ENCODE measurements around the gene MOBP.

Gene MOBP

GRCh38 chr3:39531665-39532064 is 64.2 kb downstream of the MOBP start:
- no peak overlapping the region for H3K9ac ChIP-seq
- TF ChIP-seq CTCF (conservative IDR thresholded peaks at IDR 0.05; ENCODE audit: low read depth, low read length) = no peak
- no peak overlapping the region for H3K4me3 ChIP-seq (IDR thresholded peaks at IDR 0.05; ENCODE audit: insufficient read depth, low read depth, low read length)
- no peak overlapping the region for H2AFZ ChIP-seq (ENCODE audit: low read depth)
- H3K4me2 ChIP-seq = no peak overlapping the region
- no peaks in the 10 kb centered on the region for H3K4me1 ChIP-seq (ENCODE audit: low read depth, poor library complexity, severe bottlenecking)
- no peak overlapping the region for H3K27ac ChIP-seq
- no peaks in the 10 kb centered on the region for H3K79me2 ChIP-seq (ENCODE audit: insufficient read depth, low read depth)
- no peaks in the 10 kb centered on the region for H4K20me1 ChIP-seq (ENCODE audit: insufficient read depth)
- no peaks in the 10 kb centered on the region for H3K36me3 ChIP-seq (ENCODE audit: insufficient read depth)
- H3K27me3 ChIP-seq (ENCODE audit: insufficient read depth, low read depth) = no peaks in the 10 kb centered on the region

- no peaks in the 10 kb centered on the region for H4K20me1 ChIP-seq (ENCODE audit: insufficient read depth)
- no peak overlapping the region for H3K27ac ChIP-seq
- H3K36me3 ChIP-seq (ENCODE audit: insufficient read depth) = no peaks in the 10 kb centered on the region
- no peak overlapping the region for H3K4me3 ChIP-seq (IDR thresholded peaks at IDR 0.05; ENCODE audit: insufficient read depth, low read depth, low read length)
- no peaks in the 10 kb centered on the region for H3K79me2 ChIP-seq (ENCODE audit: insufficient read depth, low read depth)
- H3K9ac ChIP-seq = no peak overlapping the region
- no peaks in the 10 kb centered on the region for H3K4me1 ChIP-seq (ENCODE audit: low read depth, poor library complexity, severe bottlenecking)
- no peak for TF ChIP-seq CTCF (conservative IDR thresholded peaks at IDR 0.05; ENCODE audit: low read depth, low read length)
- H3K27me3 ChIP-seq (ENCODE audit: insufficient read depth, low read depth) = no peaks in the 10 kb centered on the region
- H3K4me2 ChIP-seq = no peak overlapping the region
- no peak overlapping the region for H2AFZ ChIP-seq (ENCODE audit: low read depth)
Observed at GRCh38 chr3:39532777-39533176, 65.3 kb downstream of the MOBP start.

- Histone ChIP-seq H4K20me1 (ENCODE audit: insufficient read depth) (no peaks in the 10 kb centered on the region), H3K4me3 (IDR thresholded peaks at IDR 0.05; ENCODE audit: insufficient read depth, low read depth, low read length) (no peak overlapping the region), H3K9ac (no peak overlapping the region), H3K79me2 (ENCODE audit: insufficient read depth, low read depth) (no peaks in the 10 kb centered on the region), H3K36me3 (ENCODE audit: insufficient read depth) (no peaks in the 10 kb centered on the region), H3K27ac (no peak overlapping the region), H3K27me3 (ENCODE audit: insufficient read depth, low read depth) (no peaks in the 10 kb centered on the region), H3K4me1 (ENCODE audit: low read depth, poor library complexity, severe bottlenecking) (no peaks in the 10 kb centered on the region), H2AFZ (ENCODE audit: low read depth) (no peak overlapping the region), H3K4me2 (no peak overlapping the region)
- no peak for TF ChIP-seq CTCF (conservative IDR thresholded peaks at IDR 0.05; ENCODE audit: low read depth, low read length)
Observed at GRCh38 chr3:39533226-39533625, 65.7 kb downstream of the MOBP start.

GRCh38 chr3:39540162-39540921 is 72.9 kb downstream of the MOBP start:
- no peak overlapping the region for H3K9ac ChIP-seq
- TF ChIP-seq CTCF (conservative IDR thresholded peaks at IDR 0.05; ENCODE audit: low read depth, low read length) = no peak
- H4K20me1 ChIP-seq (ENCODE audit: insufficient read depth) = no peaks in the 10 kb centered on the region
- H3K27me3 ChIP-seq (ENCODE audit: insufficient read depth, low read depth) = no peaks in the 10 kb centered on the region
- H3K27ac ChIP-seq = no peak overlapping the region
- no peaks in the 10 kb centered on the region for H3K36me3 ChIP-seq (ENCODE audit: insufficient read depth)
- no peak overlapping the region for H3K4me3 ChIP-seq (IDR thresholded peaks at IDR 0.05; ENCODE audit: insufficient read depth, low read depth, low read length)
- no peak overlapping the region for H3K4me2 ChIP-seq
- H2AFZ ChIP-seq (ENCODE audit: low read depth) = no peak overlapping the region
- no peaks in the 10 kb centered on the region for H3K4me1 ChIP-seq (ENCODE audit: low read depth, poor library complexity, severe bottlenecking)
- H3K79me2 ChIP-seq (ENCODE audit: insufficient read depth, low read depth) = no peaks in the 10 kb centered on the region
